ENCODE data around the gene A4GALT.
"Not testable (repeated sequence)": the region's sequence is repeated elsewhere in the genome, so short reads cannot be mapped to it uniquely, and the experiment has no call there.

A4GALT gene

DNA sequence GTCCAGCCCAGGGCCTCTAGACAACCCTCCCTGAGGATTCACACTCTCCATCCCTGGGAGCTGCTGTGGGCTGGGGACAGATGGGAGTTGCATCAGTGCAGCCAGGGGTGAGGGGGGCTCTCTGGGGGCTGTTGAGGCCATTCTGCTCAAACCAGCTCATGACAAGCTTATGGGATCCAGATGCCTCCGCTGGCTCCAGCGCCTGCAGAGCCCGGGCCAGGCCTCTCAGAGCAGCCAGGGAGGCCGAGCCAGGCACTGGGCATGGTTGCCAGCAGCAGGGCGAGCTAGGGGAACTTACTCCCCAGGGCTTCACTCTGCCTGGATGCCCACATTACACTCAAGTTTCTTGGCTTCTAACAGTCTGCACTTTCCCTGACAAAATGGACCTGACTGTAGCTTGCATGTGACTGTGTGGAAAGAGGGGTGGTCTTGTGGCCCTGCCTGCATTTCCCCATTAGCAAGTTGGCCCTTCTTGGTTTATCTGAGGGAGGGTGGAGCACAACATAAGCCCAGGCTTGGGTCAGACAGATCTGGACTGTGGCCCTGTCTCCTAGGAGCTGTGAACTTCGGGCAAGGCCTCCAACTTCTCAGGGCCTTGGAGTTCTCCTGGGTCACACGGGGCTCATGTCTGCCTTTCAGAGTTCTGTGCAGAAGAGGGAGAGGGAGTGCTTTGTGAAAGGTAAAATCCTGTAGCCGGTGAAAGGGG is 36.9 kb downstream of the A4GALT start:
- DNase-seq, result peak in 41 of 58 donors; percentile 7 to 71 (median 41)

DNA sequence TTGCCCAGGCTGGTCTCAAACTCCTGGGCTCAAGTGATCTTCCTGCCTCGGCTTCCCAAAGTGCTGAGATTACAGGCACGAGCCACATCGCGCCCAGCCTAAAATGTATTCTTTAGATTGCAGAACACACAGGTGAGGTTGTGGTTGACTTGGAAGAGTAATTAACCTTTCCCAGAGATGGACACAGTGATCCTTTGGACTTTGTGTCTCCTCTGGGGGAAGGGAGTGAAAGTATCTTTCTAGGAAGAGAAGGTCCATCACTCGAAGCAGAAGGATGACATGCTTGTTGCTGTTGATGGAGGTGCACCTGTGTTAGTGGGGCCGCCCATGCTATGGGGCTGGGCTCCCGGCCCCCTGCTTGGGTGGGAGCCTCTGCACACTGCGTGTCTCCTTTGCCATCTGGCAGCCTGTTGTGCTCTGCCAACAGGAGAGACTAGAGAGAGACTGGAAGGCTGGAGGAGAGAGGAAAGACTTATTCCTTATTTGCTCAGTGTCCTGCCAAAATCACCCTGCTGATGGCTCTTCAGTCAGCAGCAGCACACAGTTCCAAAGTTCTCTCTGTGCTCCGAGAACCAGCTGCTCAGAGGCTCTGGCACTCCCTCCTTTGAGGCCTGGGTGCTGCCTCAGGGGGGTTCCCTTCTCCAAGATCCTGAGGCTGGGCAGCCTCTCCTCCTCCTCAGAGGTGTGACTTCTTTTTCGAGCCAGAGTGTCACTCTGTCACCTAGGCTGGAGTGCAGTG is 38.4 kb downstream of the A4GALT start:
- DNase-seq, result no peak

DNA sequence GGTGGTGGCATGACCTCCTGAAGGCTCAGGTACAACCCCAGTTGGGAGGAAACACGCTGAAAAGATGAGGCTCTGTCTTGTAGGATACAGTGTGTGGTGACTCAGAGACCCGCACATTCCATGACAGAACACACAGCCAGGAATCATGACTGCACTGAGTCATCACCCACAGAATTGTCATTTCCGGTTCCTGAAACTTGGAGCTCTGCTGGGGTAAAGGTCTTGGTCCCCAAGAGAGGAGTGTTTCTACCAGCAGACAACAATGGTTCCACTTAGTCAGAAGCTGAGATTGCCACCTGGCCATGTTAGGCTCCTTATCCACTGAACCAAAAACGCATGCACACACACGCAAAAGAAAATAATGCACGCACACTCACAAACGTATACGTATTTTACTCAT is 40.0 kb downstream of the A4GALT start:
- DNase-seq, result no peak

DNA sequence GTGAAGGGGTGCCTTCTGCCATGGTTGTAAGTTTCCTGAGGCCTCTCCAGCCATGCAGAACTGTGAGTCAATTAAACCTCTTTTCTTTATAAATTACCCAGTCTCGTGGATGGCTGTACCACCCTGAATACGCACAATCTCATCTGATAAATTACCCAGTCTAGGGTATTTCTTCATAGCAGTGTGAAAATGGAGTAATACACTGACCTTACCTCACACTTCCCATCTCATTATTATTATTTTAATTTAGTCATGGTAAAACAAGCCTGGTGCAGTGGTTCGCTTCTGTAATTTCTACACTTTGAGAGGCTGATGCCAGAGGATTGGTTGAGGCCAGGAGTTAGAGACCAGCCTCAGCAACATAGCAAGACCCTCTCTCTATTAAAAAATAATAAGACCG is 41.0 kb downstream of the A4GALT start:
- no peak for DNase-seq

DNA sequence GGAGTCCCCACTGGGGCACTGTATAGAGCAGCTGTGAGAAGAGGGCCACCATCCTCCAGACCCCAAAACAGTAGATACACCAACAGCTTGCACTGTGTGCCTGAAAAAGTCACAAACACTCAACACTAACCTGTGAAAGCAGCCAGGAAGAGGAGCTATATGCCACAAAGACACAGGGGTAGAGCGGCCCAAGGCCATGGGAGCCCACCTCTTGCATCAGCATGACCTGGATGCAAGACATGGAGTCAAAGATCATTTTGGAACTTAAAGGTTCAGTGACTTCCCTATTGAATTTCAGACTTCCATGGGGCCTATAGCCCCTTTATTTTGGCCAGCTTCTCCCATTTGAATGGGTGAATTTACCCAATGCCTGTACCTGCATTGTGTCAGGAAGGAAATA is 41.8 kb downstream of the A4GALT start:
- DNase-seq, result no peak

DNA sequence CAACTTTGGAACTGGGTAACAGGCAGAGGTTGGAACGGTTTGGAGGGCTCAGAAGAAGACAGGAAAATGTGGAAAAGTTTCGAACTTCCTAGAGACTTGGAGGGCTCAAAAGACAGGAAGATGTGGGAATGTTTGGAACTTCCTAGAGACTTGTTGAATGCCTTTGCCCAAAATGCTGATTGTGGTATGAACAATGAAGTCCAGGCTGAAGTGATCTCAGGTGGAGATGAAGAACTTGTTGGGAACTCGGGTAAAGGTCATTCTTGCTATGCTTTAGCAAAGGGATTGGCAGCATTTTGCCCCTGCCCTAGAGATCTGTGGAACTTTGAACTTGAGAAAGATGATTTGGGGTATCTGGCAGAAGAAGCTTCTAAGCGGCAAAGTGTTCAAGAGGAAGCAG is 42.7 kb downstream of the A4GALT start:
- not testable (repeated sequence) for DNase-seq

DNA sequence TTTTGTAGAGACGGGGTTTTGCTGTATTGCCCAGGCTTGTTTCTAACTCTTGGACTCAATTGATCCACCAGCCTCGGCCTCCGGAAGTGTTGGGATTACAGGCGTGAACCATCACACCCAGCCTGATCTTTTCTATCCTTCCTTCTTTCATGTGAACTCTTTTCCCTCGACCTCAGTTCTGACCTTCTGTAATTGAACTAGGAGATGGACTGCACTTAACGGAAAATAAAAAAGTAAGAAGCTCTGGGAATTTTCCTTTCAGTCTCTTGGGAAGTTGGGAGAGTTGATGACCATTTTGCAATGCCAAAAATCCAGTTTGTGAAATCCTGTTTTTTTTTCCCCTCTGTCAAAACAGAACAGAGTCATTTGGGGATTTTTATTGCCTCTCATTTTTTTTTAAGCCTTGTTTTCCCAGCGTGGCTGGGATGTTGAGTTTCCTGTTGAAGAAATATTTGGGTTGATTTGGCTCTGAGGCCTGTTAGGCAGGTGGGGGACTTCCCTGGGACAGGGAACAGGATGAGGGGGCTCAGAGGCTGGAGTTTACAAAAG is 44.5 kb downstream of the A4GALT start:
- DNase-seq, result no peak

DNA sequence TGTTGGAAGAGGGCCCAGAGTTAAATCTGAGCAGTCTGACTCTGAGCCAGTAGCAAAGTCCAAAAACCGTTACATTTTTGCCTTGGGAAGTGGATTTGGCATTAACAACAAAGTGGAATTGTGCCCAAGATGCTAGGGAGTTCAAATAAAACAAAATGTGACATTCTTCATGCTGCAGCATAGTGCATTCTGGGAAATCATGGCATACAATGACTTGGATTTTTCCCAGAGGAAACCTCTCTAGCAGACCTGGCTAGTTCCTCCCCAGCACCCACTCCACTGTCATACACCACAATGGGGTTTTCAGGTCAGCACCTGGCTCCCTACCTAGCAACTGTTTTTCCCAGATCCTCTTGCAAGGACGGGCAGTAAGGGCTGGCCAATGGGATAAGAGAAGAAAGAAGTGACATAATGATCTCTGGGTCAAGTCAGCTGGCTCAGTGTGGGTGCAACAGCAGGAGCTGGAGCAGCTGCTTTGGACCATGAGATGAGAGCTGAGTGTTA is 46.7 kb downstream of the A4GALT start:
- DNase-seq, result no peak

DNA sequence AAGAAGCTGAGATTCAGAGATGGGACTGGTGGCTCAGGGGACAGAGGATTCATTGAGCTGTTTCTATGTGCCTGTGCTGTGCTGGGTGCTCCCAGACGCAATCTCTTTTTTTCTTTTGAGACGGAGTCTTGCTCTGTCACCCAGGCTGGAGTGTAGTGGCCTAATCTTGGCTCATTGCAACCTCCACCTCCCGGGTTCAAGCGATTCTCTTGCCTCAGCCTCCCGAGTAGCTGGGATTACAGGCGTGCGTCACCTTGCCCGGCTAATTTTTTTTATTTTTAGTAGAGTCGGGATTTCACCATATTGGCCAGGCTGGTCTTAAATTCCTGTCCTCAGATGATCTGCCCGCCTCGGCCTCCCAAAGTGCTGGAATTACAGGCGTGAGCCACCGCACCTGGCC is 47.6 kb downstream of the A4GALT start:
- DNase-seq, result not testable (repeated sequence)

DNA sequence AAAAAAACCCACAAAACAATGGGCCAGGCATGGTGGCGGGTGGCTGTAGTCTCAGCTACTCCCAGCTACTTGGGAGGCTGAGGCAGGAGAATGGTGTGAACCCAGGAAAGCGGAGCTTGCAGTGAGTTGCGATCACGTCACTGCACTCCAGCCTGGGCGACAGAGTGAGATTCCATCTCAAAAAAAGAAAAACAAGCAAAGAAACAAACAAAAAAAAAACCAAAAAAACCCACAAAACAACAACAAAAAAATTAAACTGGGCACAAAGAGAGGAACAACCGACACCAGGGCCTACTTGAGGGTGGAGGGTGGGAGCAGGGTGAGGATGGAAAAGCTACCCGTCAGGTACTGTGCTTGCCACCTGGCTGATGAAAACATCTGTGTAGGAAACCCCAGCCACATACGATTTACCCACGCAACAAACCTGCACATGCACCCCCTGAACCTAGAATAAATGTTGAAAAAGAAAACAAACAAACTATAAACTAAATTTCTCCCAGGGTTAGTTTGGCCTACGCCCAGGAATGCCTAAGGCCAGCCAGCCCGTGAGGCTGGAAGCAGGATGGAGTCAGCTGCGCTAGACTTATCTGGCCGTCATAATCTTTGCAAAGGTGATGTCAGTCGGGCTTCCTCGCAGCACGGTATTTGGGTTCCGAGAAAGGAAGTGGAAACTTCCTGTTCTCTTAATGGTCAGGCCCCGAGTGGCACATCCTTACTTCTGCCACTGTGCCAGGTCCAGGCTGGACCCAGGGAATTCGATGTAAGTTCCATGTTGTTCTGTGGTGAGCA is 49.6 kb downstream of the A4GALT start:
- no peak for DNase-seq

DNA sequence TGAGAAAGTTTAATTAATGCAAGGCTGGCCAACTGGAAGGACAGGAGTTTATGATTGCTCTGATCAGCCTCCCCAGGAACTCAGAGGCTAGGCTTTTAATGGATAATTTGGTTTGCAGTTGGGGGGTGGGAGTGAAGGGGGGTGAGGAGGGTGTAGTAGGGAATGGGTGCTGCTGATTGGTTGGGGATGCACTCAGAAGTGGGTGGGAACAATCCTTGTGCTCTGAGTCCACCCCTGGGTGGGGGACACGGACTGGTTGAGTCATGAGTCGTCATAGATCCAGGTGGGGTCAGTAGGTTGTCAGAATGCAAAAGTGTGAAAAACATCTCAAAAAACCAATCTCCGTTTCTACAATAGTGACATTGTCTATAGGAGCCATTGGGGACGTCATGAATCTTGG is 50.6 kb downstream of the A4GALT start:
- no peak for DNase-seq

DNA sequence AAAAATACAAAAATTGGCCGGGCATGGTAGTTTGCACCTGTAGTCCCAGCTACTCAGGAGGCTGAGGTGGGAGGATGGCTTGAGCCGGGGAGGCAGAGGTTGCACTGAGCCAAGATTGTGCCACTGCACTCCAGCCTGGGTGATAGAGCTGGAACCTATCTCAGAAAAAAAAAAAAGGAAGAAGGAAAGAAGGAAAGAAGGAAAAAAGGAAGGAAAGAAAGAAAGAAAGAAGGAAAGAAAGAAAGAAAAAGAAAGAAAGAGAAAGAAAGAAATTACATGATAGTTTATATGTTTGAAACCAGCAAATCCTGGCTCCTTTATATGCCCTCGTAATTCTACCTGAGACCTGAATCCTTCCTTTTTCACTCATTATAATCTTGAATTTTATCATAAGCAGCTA is 54.3 kb downstream of the A4GALT start:
- DNase-seq, result not testable (repeated sequence)

DNA sequence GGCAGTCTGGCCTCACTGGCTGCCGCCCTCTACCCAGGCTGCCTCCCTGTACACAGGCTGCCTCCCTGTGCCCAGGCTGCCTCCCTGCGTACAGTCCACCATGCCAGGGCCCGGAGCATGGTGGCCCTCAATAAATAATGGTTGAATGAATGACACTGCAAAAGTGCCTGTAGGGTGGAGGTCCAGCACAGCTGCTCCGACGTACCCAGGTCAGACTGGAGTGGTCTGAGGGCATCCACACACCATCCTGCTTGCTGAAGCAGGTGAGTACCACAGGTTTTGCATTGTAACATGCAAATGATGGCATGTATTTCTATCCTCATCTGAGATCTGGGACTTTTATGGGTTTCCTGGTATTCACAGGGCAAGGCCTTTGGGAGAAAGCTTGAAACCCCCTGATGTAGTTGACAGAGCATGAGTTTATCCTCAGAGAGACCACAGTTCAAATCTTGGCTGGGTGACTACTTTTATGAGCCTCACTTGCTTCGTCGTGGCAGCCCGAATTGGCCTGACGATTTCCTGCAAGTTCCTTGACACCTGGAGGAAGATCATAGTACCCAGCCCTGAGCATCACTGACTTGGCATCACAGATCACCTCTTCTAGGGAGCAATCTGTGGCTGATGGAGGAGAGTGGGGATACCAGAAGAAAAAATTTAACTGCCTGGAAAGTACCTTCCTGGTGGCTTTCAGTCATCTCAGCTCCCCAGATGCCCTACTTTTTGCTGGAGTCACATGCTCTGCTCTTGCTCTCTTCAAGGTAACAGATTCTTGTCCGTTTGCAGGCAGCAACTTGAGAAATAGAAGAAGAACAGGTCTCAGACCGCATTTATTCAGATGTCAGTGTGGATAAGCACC is 55.5 kb downstream of the A4GALT start:
- DNase-seq, result no peak

DNA sequence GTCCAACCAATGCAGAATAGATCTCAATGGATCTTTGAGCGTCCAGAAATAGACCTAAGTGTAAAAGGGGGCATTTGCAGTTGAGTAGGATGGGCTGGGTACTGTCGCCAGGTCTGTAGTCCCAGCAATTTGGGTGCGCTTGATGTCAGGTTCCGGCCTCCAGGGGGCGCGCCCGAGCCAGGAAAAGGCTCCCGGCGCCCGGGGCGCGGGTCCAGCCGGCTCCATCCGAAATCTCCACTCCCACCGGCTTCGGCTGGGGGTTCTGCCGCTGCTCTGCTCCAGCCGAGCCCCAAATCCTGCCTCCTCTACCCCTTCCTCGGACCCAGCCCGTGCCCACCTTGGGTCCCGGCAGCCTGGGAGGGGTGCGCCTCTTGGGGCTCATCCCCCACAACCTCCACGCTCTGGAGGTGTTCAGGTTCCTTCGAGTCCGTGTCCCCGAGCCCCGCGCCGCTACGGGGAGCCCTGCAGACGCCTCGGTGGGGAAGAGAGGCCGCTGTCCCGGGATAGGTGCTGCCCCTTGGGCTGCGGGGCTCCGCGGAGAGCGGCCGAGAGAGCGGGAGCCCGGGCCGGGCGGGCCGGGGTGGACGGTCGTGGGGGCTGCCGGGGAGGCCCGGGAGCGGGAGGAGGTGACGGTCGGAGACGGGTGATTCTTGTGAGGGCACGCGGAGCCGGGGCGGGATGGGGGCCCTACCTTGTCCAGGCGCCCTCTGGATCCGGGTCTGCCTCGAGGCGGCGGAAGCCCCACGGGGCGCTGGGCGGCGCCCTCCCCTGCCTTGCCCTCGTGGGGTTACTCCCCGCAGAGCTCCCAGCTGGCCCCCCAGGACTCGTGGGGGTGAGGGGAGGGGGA is 58.5 kb downstream of the A4GALT start:
- peak in 51 of 58 donors; percentile 20 to 86 (median 53) for DNase-seq

DNA sequence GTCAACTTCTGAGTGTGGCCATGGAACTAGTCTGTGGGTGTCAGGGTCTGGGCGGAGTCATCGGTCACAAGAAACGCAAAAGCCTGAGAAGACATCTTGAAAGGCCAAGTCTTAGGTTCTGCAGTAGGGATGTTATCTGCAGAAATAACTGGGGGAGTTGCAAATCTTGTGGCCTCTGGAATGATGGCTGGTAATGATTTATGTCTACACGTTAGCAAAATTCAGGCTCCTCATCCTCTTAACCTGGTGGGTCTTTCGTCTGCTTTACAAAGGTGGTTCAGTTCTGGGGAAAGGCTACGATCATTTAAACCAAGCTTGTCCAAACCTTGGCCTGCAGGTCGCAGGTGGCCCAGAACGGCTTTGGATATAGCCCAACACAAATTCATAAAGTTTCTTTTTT is 64.1 kb downstream of the A4GALT start:
- DNase-seq, result no peak

DNA sequence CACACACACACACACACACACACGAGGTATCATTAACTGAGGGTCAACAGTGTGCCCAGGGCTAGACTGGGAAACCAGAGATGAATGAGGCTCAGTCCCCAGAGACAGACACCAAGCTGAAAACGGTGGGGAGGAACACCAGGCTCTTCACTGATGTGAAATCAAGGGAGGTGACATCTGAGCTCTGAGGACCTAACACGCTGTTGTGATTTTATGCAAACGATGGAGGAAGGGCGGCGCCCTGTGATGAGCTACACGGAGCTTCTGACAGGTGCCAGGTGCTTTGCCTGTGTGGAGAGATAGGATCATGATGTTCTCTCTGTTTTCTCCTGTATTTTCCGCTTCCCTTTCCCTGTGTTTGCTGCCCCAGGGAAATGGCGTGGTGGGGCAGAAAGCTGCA is 65.0 kb downstream of the A4GALT start:
- no peak for DNase-seq

DNA sequence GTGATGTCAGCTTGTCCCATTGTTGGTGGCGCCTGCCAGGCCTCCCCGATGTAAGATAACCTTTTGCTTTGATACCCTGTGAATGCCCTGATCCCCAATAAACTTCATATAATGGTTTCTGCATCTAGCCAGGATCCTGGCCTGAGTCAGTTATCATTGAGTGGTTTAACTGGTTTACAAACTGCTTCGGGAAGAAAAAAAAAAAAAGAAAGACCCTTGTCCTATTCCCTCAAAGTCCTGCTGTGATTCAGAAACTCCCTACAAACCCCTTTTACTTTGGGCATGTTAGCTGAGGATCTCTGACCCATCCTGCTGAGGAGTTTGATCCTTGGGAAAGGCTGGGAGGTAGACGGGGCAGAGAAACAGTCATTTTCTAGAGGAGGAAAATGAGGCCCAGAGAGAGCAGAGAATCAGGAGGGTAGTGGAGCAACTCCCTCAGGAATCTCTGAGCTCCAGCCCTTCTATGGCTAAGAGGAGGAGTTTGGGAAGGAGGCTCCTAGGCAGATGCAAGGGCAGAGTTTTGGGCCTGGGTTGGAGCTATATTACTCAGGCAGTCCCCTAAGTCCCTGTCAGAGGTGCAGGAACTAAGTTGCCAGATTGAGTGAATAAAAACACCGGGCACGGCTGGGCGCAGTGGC is 66.1 kb downstream of the A4GALT start:
- DNase-seq, result no peak

DNA sequence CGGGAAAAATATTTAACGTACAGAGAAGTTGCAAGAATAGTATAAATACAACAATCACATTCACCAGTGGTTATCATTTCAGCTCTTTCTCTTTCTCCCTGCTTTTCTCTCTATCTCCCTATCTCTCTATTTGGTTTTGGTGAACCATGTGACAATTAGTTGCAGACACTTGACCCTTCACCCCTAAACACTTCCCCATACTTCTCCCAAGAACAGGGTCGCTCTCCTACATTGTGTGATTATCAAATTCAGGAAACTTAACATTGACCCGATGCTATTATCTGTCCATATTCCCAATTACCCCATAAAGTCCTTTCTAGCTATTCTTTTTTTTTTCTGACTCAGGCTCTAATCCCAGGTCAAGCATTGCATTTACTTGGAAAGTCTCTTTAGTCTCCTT is 66.7 kb downstream of the A4GALT start:
- no peak for DNase-seq

DNA sequence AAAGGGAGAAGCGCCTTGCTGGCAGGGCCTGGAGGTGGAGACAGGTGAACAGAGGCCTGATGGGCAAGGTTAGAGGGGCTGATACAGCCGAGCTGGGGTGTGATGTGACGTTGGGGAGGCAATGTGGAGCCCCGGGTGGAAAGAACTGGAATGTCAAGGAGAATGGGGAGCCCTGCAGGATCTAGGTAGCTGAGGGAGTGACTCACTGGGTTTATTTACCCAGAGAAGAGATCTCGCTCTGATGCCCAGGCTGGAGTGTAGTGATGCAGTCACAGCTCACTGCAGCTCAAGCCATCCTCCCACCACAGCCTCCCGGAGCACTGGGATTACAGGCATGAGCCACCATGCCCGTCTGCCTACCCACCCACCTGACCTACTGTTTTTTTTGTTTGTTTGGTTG is 69.5 kb downstream of the A4GALT start:
- no peak for DNase-seq
